ENCODE data around the gene CHRM4. TPM values are rescaled to one million over a fixed set of nuclear protein-coding genes. Genes with fewer than 3 reads are reported as not detected.

CHRM4 gene
- total and polyA plus RNA-seq, 2 of the 13 experiments (the other 11 are each of a cell fraction or from before 2014, with no cell fraction given), result 0.13 to 0.21 TPM

DNA sequence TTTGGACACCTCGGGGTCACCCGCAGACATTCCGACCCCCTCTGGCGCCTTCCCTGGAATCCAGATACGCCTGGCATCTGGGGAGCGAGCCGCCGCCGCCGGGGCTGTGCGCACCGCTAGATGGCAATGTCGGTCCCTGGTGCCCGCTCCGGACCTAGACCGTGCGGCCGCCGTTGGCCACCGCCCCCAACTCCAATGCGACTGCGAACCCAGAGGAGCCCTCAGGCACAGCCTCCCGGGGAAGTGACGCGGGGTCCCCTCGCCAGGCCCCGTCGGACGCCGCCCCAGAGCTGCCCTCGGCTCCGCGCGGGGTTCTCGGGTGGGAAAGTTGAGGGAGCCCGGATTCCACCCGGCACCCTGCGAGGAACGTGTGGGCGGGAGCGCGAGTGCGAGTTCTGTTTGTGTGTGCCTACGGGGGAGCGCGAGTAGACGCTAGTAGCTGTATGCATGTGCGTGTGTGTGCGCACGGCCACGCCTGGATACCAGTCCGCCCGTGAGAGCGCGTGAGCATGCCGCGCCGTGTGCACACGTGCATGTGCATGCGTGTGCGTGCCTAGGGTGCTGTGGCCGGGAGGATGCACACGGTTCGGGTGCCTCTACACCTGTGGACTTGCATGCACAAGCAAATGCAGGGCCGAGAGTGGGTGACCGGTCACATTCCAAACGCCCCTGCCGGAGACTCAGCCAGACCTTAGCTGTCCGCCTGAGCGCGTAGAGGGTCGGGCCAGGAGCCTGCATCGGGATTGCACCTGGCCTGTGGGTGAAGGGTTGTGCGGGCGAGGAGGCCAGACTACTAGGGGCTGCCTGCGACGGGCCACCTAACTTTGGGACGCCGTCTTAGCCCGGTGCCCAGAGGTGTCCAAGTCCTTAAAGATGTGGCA is 1.9 kb downstream of the CHRM4 start (continued):
- TF ChIP-seq, protein P1, sequence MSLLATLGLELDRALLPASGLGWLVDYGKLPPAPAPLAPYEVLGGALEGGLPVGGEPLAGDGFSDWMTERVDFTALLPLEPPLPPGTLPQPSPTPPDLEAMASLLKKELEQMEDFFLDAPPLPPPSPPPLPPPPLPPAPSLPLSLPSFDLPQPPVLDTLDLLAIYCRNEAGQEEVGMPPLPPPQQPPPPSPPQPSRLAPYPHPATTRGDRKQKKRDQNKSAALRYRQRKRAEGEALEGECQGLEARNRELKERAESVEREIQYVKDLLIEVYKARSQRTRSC (CRISPR knock-in tag; IDR thresholded peaks at IDR 0.05; ENCODE audit: low read depth), result no peak
- TF ChIP-seq DNMT1 (CRISPR knock-in tag; IDR thresholded peaks at IDR 0.05) (peak; percentile 13; the same call in 1 of the 2 replicates), ZNF3 (CRISPR knock-in tag; IDR thresholded peaks at IDR 0.05) (no peak), ZNF615 (CRISPR knock-in tag; IDR thresholded peaks at IDR 0.05; ENCODE audit: borderline replicate concordance) (no peak), ZC3H13 (CRISPR knock-in tag; IDR thresholded peaks at IDR 0.05) (no peak), ZNF570 (CRISPR knock-in tag; IDR thresholded peaks at IDR 0.05; ENCODE audit: borderline replicate concordance) (no peak), ZNF460 (CRISPR knock-in tag; IDR thresholded peaks at IDR 0.05; ENCODE audit: borderline replicate concordance) (no peak), YEATS2 (CRISPR knock-in tag; IDR thresholded peaks at IDR 0.05; ENCODE audit: borderline replicate concordance) (no peak), SP140L (CRISPR knock-in tag; IDR thresholded peaks at IDR 0.05; ENCODE audit: borderline replicate concordance) (no peak), ZMAT3 (CRISPR knock-in tag; conservative IDR thresholded peaks at IDR 0.05) (no peak; the same call in 1 of the 2 replicates), HOXA5 (CRISPR knock-in tag; IDR thresholded peaks at IDR 0.05) (0 out of 2 replicates have a peak, but pooled peaks have one; percentile 48), YY1 (IDR thresholded peaks at IDR 0.05; ENCODE audit: insufficient read depth, insufficient replicate concordance, low read depth, low read length) (peak; percentile 20), PCBP1 (IDR thresholded peaks at IDR 0.05; ENCODE audit: borderline replicate concordance, low read depth, low read length) (no peak), AGO1 (IDR thresholded peaks at IDR 0.05; ENCODE audit: low read depth, low read length, poor library complexity, severe bottlenecking) (no peak), RAD21 (CRISPR knock-in tag; IDR thresholded peaks at IDR 0.05) (peak; percentile 86), ZNF792 (CRISPR knock-in tag; IDR thresholded peaks at IDR 0.05) (no peak), FOSL1 (CRISPR knock-in tag; IDR thresholded peaks at IDR 0.05; ENCODE audit: borderline replicate concordance) (no peak), AGO2 (optimal IDR thresholded peaks at IDR 0.05; ENCODE audit: low read depth, low read length) (no peak), ZNF878 (CRISPR knock-in tag; IDR thresholded peaks at IDR 0.05) (no peak)
- TF ChIP-seq, protein P2, sequence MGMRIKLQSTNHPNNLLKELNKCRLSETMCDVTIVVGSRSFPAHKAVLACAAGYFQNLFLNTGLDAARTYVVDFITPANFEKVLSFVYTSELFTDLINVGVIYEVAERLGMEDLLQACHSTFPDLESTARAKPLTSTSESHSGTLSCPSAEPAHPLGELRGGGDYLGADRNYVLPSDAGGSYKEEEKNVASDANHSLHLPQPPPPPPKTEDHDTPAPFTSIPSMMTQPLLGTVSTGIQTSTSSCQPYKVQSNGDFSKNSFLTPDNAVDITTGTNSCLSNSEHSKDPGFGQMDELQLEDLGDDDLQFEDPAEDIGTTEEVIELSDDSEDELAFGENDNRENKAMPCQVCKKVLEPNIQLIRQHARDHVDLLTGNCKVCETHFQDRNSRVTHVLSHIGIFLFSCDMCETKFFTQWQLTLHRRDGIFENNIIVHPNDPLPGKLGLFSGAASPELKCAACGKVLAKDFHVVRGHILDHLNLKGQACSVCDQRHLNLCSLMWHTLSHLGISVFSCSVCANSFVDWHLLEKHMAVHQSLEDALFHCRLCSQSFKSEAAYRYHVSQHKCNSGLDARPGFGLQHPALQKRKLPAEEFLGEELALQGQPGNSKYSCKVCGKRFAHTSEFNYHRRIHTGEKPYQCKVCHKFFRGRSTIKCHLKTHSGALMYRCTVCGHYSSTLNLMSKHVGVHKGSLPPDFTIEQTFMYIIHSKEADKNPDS (CRISPR knock-in tag; IDR thresholded peaks at IDR 0.05), result no peak
- TF ChIP-seq, protein P3, sequence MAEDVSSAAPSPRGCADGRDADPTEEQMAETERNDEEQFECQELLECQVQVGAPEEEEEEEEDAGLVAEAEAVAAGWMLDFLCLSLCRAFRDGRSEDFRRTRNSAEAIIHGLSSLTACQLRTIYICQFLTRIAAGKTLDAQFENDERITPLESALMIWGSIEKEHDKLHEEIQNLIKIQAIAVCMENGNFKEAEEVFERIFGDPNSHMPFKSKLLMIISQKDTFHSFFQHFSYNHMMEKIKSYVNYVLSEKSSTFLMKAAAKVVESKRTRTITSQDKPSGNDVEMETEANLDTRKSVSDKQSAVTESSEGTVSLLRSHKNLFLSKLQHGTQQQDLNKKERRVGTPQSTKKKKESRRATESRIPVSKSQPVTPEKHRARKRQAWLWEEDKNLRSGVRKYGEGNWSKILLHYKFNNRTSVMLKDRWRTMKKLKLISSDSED (CRISPR knock-in tag; IDR thresholded peaks at IDR 0.05), result no peak
- TF ChIP-seq, protein P4, sequence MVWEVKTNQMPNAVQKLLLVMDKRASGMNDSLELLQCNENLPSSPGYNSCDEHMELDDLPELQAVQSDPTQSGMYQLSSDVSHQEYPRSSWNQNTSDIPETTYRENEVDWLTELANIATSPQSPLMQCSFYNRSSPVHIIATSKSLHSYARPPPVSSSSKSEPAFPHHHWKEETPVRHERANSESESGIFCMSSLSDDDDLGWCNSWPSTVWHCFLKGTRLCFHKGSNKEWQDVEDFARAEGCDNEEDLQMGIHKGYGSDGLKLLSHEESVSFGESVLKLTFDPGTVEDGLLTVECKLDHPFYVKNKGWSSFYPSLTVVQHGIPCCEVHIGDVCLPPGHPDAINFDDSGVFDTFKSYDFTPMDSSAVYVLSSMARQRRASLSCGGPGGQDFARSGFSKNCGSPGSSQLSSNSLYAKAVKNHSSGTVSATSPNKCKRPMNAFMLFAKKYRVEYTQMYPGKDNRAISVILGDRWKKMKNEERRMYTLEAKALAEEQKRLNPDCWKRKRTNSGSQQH (CRISPR knock-in tag; IDR thresholded peaks at IDR 0.05; ENCODE audit: low read depth), result no peak; the same call in 1 of the 2 replicates
- TF ChIP-seq, protein P5, sequence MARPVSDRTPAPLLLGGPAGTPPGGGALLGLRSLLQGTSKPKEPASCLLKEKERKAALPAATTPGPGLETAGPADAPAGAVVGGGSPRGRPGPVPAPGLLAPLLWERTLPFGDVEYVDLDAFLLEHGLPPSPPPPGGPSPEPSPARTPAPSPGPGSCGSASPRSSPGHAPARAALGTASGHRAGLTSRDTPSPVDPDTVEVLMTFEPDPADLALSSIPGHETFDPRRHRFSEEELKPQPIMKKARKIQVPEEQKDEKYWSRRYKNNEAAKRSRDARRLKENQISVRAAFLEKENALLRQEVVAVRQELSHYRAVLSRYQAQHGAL (CRISPR knock-in tag; IDR thresholded peaks at IDR 0.05; ENCODE audit: not compliant biosample characterization), result no peak
